Mucosa of descending colon (tissue), 3 donors: ENCODE data around the gene PABPC1L. TPM values are rescaled to one million over a fixed set of nuclear protein-coding genes. Genes with fewer than 3 reads are reported as not detected.

Experiments
- ATAC-seq: fragments of 200-7000 bp; cut with Tn5 transposase; one replicate; pipeline ENCODE4 v1.9.1; 2020; ENCODE audit warnings: mild to moderate bottlenecking, moderate library complexity
- DNase-seq, 3 donors: peaks; one replicate each; pipeline ENCODE4 v3.0.0-alpha.2; 2020
- H3K36me3 ChIP-seq: fragments of 200-600 bp; one replicate; pipeline ENCODE4 v1.8.0; 2021; ENCODE audit warnings: low read depth, mild to moderate bottlenecking
- H3K4me1 ChIP-seq: fragments of 200-600 bp; one replicate; pipeline ENCODE4 v1.8.0; 2021; ENCODE audit warnings: low read depth, mild to moderate bottlenecking
- H3K4me3 ChIP-seq: fragments of 200-600 bp; one replicate; pipeline ENCODE4 v1.8.0; 2021; ENCODE audit warnings: mild to moderate bottlenecking
- H3K9me3 ChIP-seq: fragments of 200-600 bp; one replicate; pipeline ENCODE4 v1.8.0; 2021; ENCODE audit warnings: mild to moderate bottlenecking
- intact Hi-C, 2 donors: fragments of 100-400 bp; cut with DNase I in 1 of 2; cut with micrococcal nuclease in 1 of 2; formaldehyde crosslinking; loops; one replicate each; pipeline versions ENCODE4 v1.11.0 to v1.11.1; 2022; cut with DNase I, micrococcal nuclease
- total RNA-seq, 3 donors: library from RNA; stranded (reverse); fragmentation: NEBNext Ultra II Directional in 2 of 3; extraction: Animal tissue kit (Norgen Biotek cat#: 25700) in 2 of 3; gene quantifications; one replicate each; pipeline versions ENCODE4 v1.2.1 to v1.2.4, GENCODE V29; 2021 to 2023
- TF ChIP-seq, protein P1 (sequence below): fragments of 200-600 bp; IDR thresholded peaks from one replicate; pipeline ENCODE4 v1.8.0; 2022; ENCODE audit warnings: antibody characterized with exemption, mild to moderate bottlenecking
- donor health status: DM: no; HTN: no; CAD: no; lungs with moderate emphysema.
- donor health status: DM: no; HTN: no; CAD: no.
- donor health status: DM: no; HTN: yes; CAD: no.

Gene PABPC1L
- total RNA-seq, 3 donors from 2014 or later, result 13.3 to 21.6 (median 18.7) TPM

DNA sequence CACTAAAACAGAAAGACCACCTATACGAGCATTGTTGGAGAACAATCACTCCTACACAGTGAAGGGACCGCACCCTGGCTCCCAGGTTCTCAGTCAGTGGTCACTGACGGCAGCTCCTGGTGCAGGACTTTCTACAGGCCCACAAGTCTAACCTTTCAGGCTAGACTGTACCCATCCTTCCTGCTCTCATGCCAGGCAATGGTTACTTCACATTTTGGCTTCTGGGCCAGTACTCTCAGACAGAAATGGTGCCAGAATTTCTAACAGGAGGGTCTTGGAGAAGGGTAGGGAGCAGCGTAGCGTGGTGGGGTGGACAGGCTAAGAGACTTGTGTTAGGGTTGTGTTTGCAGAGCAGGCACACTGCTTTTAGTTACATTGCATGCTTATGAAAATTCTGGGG lies 38.2 kb downstream of the PABPC1L start:
- intact Hi-C loops, result no loop called here
- Histone ChIP-seq H3K4me3 (no peak overlapping the region), H3K36me3 (peaks cover 8% of the 10 kb centered on the region), H3K9me3 (no peaks in the 10 kb centered on the region), H3K4me1 (no peaks in the 10 kb centered on the region)
- ATAC-seq (no peak), DNase-seq (no peak)
- TF ChIP-seq, protein P1, sequence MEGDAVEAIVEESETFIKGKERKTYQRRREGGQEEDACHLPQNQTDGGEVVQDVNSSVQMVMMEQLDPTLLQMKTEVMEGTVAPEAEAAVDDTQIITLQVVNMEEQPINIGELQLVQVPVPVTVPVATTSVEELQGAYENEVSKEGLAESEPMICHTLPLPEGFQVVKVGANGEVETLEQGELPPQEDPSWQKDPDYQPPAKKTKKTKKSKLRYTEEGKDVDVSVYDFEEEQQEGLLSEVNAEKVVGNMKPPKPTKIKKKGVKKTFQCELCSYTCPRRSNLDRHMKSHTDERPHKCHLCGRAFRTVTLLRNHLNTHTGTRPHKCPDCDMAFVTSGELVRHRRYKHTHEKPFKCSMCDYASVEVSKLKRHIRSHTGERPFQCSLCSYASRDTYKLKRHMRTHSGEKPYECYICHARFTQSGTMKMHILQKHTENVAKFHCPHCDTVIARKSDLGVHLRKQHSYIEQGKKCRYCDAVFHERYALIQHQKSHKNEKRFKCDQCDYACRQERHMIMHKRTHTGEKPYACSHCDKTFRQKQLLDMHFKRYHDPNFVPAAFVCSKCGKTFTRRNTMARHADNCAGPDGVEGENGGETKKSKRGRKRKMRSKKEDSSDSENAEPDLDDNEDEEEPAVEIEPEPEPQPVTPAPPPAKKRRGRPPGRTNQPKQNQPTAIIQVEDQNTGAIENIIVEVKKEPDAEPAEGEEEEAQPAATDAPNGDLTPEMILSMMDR, result no peak

DNA sequence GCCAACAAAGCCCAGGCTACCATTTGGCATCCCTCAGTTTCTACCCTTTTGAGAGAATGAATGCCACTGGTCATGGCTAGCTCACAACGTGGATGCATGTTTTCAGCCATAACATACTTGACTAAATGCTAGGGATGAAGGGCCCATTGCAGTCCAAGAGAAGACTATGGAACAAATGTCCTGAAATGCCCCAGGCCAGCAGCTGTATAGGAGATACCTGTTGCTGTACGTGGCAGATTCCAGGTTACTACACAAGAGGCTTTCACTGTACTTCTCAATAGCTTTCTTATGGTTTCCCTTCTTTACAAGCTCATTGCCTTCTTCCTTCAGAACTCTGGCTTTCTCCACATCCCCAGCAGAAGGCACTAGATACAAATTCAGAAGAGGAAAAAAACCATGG lies 38.7 kb downstream of the PABPC1L start:
- no peaks in the 10 kb centered on the region for H3K4me1 ChIP-seq
- H3K9me3 ChIP-seq, result no peaks in the 10 kb centered on the region
- ATAC-seq (no peak), DNase-seq (no peak)
- H3K4me3 ChIP-seq, result no peak overlapping the region
- H3K36me3 ChIP-seq, result peaks cover 5% of the 10 kb centered on the region
- intact Hi-C loops, result no loop called here
- TF ChIP-seq, protein P1, result no peak

DNA sequence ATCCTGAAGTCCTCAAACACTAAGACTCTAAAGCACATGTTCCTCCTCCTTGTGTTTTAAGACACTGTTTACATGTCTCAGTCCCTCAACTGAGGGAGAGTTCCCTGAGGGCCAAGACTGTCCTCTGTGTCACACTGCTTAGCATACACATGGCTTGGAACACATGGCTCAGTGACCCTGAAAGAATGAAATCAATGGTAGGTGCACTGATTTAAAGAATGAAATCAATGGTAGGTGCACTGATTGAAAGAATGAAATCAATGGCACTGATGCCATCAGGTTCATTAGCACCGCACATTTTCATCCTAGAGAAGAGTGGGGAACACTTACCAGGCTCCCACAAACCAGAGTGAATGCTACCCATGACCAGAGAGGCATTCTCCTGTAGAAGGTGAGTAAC lies 40.5 kb downstream of the PABPC1L start:
- no peaks in the 10 kb centered on the region for H3K4me1 ChIP-seq
- TF ChIP-seq, protein P1, result no peak
- H3K9me3 ChIP-seq, result no peaks in the 10 kb centered on the region
- no peak for ATAC-seq
- intact Hi-C loops, result no loop called here
- H3K36me3 ChIP-seq, result peaks cover 8% of the 10 kb centered on the region
- DNase-seq, result no peak
- no peak overlapping the region for H3K4me3 ChIP-seq

DNA sequence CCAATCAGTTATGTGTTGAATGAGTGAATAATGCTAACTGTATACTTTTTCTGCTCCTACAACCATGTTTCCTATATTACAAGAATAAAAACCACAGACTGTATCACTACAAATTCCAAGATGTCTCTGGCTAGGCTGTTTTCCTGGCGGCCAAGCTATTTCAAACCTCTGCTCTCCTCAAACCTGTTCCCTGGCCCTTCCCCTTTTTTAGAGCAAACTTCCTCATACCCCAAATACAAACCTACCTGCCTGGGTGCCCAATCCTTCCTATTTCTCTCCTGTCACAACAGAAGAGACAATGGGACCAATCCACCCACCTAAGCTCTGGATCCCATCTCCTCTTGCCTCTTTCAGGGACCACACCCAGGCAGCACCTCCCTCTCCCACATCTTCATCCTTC lies 42.9 kb downstream of the PABPC1L start:
- peaks cover 9% of the 10 kb centered on the region for H3K36me3 ChIP-seq
- H3K9me3 ChIP-seq, result no peaks in the 10 kb centered on the region
- no peaks in the 10 kb centered on the region for H3K4me1 ChIP-seq
- ATAC-seq, result no peak
- intact Hi-C loops, result no loop called here
- H3K4me3 ChIP-seq, result no peak overlapping the region
- TF ChIP-seq, protein P1, result no peak
- DNase-seq, result no peak

DNA sequence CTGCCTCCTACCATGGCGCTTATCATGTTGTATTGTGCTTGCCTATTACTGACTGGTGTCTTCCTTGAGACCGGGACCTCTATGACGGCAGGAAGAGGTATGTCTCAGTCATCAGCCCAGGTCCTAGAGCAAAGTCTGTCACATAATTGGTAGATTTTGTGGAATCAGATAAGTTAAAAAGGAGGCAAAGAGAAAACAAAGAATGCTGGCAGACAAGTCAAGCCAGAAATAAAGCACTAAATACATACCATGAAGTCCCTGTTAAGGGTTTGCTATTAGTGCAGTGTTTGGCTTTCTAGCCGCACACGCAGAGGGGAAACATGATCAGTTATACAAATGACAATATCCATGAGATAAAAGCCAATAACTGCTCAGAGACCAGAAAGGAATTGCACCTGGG lies 44.4 kb downstream of the PABPC1L start:
- intact Hi-C loops, result no loop called here
- Histone ChIP-seq H3K36me3 (peaks cover 9% of the 10 kb centered on the region), H3K9me3 (no peaks in the 10 kb centered on the region), H3K4me3 (no peak overlapping the region), H3K4me1 (peaks cover 4% of the 10 kb centered on the region)
- no peak for DNase-seq
- TF ChIP-seq, protein P1, result no peak
- no peak for ATAC-seq

DNA sequence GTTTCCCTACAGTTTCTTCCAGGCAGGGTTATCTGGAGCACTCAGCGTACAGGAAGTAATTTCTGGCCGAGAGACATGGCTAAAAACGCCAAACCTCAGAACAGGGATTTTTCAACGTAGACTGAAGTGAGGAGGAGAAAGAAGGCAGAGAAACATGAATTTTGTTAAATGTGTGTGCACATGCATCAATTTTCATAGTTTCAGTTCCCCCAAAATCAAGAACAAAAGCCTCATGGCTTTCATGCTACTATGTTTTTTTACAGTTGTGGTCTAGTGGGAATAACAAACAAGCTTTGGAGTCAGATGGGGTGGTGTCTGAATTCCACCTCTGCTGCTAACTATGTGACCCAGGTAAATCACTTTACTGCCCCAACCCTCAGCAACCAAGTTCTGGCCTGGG lies 45.4 kb downstream of the PABPC1L start:
- ATAC-seq, result no peak
- H3K9me3 ChIP-seq, result no peaks in the 10 kb centered on the region
- H3K36me3 ChIP-seq, result peaks cover 9% of the 10 kb centered on the region
- H3K4me1 ChIP-seq, result peaks cover 6% of the 10 kb centered on the region
- intact Hi-C loops, result no loop called here
- H3K4me3 ChIP-seq, result no peak overlapping the region
- no peak for DNase-seq
- TF ChIP-seq, protein P1, result no peak
